GM12801 (cell line): Measurements from ENCODE around the gene TMEM51.

ENCODE experiments used
- TF ChIP-seq, protein P1 (sequence below): IDR thresholded peaks from one replicate; pipeline ENCODE4 v1.5.1; 2011; ENCODE audit warnings: control low read depth; ENCODE audit not compliant: insufficient read length; ENCODE audit errors: extremely low read depth

TMEM51 gene

DNA sequence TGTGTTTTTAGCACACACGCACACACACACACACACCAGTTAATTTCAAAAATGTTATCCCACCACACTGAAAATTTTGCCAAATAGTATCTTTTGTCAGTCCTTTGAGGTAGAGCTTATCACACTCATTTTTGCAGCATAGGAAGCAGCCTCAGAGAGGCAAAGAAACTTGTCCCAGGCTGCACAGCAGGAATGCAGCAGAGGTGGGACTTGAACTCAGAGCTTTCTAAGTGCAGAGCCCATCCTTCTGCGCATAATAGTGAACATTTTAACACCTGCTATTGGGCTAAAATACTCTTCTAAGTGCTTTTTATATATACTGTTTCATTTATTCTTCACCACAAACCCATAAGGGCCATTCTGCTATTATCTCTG lies 108.4 kb downstream of the TMEM51 start:
- TF ChIP-seq, protein P1, sequence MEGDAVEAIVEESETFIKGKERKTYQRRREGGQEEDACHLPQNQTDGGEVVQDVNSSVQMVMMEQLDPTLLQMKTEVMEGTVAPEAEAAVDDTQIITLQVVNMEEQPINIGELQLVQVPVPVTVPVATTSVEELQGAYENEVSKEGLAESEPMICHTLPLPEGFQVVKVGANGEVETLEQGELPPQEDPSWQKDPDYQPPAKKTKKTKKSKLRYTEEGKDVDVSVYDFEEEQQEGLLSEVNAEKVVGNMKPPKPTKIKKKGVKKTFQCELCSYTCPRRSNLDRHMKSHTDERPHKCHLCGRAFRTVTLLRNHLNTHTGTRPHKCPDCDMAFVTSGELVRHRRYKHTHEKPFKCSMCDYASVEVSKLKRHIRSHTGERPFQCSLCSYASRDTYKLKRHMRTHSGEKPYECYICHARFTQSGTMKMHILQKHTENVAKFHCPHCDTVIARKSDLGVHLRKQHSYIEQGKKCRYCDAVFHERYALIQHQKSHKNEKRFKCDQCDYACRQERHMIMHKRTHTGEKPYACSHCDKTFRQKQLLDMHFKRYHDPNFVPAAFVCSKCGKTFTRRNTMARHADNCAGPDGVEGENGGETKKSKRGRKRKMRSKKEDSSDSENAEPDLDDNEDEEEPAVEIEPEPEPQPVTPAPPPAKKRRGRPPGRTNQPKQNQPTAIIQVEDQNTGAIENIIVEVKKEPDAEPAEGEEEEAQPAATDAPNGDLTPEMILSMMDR, result no peak

DNA sequence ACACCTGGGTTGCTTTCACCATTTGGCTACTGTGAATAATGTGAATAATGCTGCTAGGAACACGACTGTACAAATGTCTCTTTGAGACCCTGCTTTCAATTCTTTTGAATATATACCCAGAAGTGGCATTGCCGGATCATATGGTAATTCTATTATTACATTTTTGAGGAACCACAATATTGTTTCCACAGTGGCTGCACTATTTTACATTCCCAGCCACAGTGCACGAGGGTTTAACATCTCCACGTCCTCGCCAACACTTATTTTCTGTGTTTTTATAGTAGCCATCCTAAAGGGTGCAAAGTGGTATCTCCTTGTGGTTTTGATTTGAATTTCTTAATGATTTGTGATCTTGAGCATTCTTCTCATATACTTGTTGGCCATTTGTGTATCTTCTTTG lies 109.2 kb downstream of the TMEM51 start:
- TF ChIP-seq, protein P1, result no peak

DNA sequence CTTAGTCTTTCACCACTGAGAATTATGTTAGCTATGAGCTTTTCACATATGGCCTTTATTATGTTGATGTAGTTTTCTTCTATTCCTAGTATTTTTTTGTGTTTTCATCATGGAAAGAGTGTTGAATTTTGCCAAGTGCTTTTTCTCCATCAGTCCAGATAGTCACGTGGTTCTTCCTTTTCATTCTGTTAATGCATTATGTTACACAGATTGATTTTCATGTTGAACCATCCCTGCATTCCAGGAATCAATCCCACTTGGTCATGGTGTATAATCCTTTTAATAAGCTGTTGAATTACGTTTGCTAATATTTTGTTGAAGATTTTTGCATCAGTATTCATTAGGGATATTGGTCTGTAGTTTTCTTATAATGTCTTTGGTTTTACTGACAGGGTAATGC lies 111.2 kb downstream of the TMEM51 start:
- TF ChIP-seq, protein P1, result no peak
